Keratinocyte (primary cell): Measurements from ENCODE around the gene AKNA. TPM values are rescaled to one million over a fixed set of nuclear protein-coding genes. Genes with fewer than 3 reads are reported as not detected.

Experiments
- DNase-seq: peaks from one replicate; pipeline ENCODE4 v3.0.0-alpha.2; 2011; ENCODE audit warnings: low read depth, missing footprints, low spot score
- FAIRE-seq: peaks from 2 replicates; lab custom pipeline; 2011; peaks lifted over from hg19 to GRCh38; lab: Jason Lieb, UNC
- H2AFZ ChIP-seq: 2 replicates; pipeline ENCODE4 v1.6.0; 2012; ENCODE audit warnings: low read length, control low read depth, inconsistent platforms; ENCODE audit not compliant: control insufficient read depth
- H3K27ac ChIP-seq: 2 replicates; pipeline ENCODE4 v1.5.1; 2011; ENCODE audit warnings: low read length; ENCODE audit not compliant: control insufficient read depth, insufficient read depth
- H3K27me3 ChIP-seq: 3 replicates; pipeline ENCODE4 v1.6.0; 2011; ENCODE audit warnings: low read length; ENCODE audit not compliant: control insufficient read depth, insufficient read depth; ENCODE audit errors: extremely low read depth
- H3K36me3 ChIP-seq, 2 experiments: 2 replicates in 1 of 2; 3 replicates in 1 of 2; pipeline ENCODE4 v1.5.1; 2011; ENCODE audit warnings: low read length in 2 of 2, mild to moderate bottlenecking in 1 of 2; ENCODE audit not compliant: control insufficient read depth in 2 of 2, insufficient read depth in 2 of 2; ENCODE audit errors: extremely low read depth in 1 of 2
- H3K4me1 ChIP-seq: 3 replicates; pipeline ENCODE4 v1.5.1; 2011; ENCODE audit warnings: low read length; ENCODE audit not compliant: control insufficient read depth, insufficient read depth; ENCODE audit errors: extremely low read depth
- H3K4me2 ChIP-seq: 3 replicates; pipeline ENCODE4 v1.6.0; 2011; ENCODE audit warnings: low read depth, low read length; ENCODE audit not compliant: control insufficient read depth, insufficient read depth; ENCODE audit errors: extremely low read depth
- H3K4me3 ChIP-seq, 3 experiments: fragments of 200-600 bp in 1 of 3; sonication (generic) in 1 of 3; 2 replicates in 2 of 3; 3 replicates in 1 of 3; pipeline ENCODE4 v1.5.1; 2011 to 2016; ENCODE audit warnings: low read length in 3 of 3, mild to moderate bottlenecking in 3 of 3, control low read depth in 2 of 3, inconsistent platforms in 1 of 3, low read depth in 1 of 3, mixed read lengths in 1 of 3, mixed run types in 1 of 3, moderate library complexity in 1 of 3; ENCODE audit not compliant: control insufficient read depth in 2 of 3, insufficient read depth in 2 of 3; ENCODE audit errors: extremely low read depth in 1 of 3
- H3K79me2 ChIP-seq: 2 replicates; pipeline ENCODE4 v1.6.0; 2012; ENCODE audit warnings: low read length; ENCODE audit not compliant: control insufficient read depth, insufficient read depth
- H3K9ac ChIP-seq: 3 replicates; pipeline ENCODE4 v1.6.0; 2011; ENCODE audit warnings: low read length; ENCODE audit not compliant: control insufficient read depth, insufficient read depth; ENCODE audit errors: extremely low read depth
- H3K9me1 ChIP-seq: 3 replicates; pipeline ENCODE4 v1.6.0; 2011; ENCODE audit warnings: low read length; ENCODE audit not compliant: control insufficient read depth, insufficient read depth; ENCODE audit errors: extremely low read depth
- H3K9me3 ChIP-seq: 2 replicates; pipeline ENCODE4 v1.5.1; 2012; ENCODE audit warnings: low read depth, low read length; ENCODE audit not compliant: control insufficient read depth
- H4K20me1 ChIP-seq: 3 replicates; pipeline ENCODE4 v1.6.0; 2011; ENCODE audit warnings: low read length; ENCODE audit not compliant: control insufficient read depth, insufficient read depth; ENCODE audit errors: extremely low read depth
- EZH2 ChIP-seq: IDR thresholded peaks from one replicate; pipeline ENCODE4 v1.6.1; 2012; ENCODE audit warnings: inconsistent platforms, mild to moderate bottlenecking, low read length, moderate library complexity
- dilution Hi-C: fragments of 300-500 bp; cut with MboI; formaldehyde crosslinking; loops from one replicate; pipeline ENCODE4 v1.7.0; 2020; ENCODE audit warnings: low sequenced_read_pairs; ENCODE audit not compliant: extremely low pct_ligation_motif_present
- polyA plus RNA-seq, 5 experiments: library from polyadenylated mRNA; depleted of rRNA in 3 of 5; stranded (reverse) in 3 of 5; stranded (forward) in 1 of 5; unstranded in 1 of 5; fragments of >200 nt; gene quantifications; 1 replicate in 1 of 5; 2 replicates in 3 of 5; 3 replicates in 1 of 5; pipeline versions ENCODE4 v1.2.1 to v1.2.3, GENCODE V29; 2011 to 2012; ENCODE audit warnings: missing spikeins in 2 of 5, low read depth in 1 of 5, low replicate concordance in 1 of 5
- TF ChIP-seq, protein P1 (sequence below), 3 experiments: IDR thresholded peaks in 1 of 3; conservative IDR thresholded peaks in 1 of 3; optimal IDR thresholded peaks in 1 of 3; 2 replicates in 2 of 3; 3 replicates in 1 of 3; pipeline versions ENCODE3 to v1.5.1; 2011; ENCODE audit warnings: low read length in 3 of 3, mild to moderate bottlenecking in 3 of 3, moderate library complexity in 2 of 3, control low read depth in 1 of 3, inconsistent platforms in 1 of 3; ENCODE audit not compliant: insufficient read depth in 2 of 3; ENCODE audit errors: extremely low read depth in 1 of 3

Gene AKNA
- polyA plus RNA-seq, 1 donor (not counting 4 experiments of a cell fraction or from before 2014, with no cell fraction given): 0.79 TPM

DNA sequence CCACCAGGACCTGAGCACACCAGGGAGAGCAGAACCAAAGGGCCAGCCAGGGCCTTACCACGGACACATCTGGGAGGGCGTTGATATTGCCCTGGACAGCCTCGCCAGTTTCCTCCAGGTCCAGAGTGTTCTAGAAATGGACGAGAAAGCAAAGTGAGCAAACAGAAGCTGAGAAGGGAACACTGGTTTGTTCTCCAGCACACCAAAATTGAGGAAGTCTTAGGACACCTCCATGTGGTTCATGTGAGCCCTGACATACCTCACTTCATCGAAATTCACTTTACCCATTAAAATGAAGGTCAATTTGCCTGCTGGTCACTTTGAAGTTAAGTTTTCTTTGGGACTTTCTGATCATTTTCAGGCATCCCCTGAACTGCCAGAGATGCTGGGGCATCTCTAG, 20.1 kb upstream of the AKNA start:
- Histone ChIP-seq H4K20me1 (no peaks in the 10 kb centered on the region), H3K27ac (no peak overlapping the region), H3K9me1 (no peaks in the 10 kb centered on the region), H3K27me3 (no peaks in the 10 kb centered on the region), H3K36me3 (peaks cover 0 to 1% of the 10 kb centered on the region in 2 experiments), H3K9ac (no peak overlapping the region), H3K9me3 (no peaks in the 10 kb centered on the region), H3K4me3 (no peak overlapping the region), H2AFZ (no peak overlapping the region), H3K4me1 (peaks cover 35% of the 10 kb centered on the region), H3K79me2 (no peaks in the 10 kb centered on the region), H3K4me2 (no peak overlapping the region)
- dilution Hi-C loops: no loop called here
- no peak for TF ChIP-seq EZH2
- TF ChIP-seq, protein P1, sequence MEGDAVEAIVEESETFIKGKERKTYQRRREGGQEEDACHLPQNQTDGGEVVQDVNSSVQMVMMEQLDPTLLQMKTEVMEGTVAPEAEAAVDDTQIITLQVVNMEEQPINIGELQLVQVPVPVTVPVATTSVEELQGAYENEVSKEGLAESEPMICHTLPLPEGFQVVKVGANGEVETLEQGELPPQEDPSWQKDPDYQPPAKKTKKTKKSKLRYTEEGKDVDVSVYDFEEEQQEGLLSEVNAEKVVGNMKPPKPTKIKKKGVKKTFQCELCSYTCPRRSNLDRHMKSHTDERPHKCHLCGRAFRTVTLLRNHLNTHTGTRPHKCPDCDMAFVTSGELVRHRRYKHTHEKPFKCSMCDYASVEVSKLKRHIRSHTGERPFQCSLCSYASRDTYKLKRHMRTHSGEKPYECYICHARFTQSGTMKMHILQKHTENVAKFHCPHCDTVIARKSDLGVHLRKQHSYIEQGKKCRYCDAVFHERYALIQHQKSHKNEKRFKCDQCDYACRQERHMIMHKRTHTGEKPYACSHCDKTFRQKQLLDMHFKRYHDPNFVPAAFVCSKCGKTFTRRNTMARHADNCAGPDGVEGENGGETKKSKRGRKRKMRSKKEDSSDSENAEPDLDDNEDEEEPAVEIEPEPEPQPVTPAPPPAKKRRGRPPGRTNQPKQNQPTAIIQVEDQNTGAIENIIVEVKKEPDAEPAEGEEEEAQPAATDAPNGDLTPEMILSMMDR (optimal IDR thresholded peaks at IDR 0.05 in 1 of 3, IDR thresholded peaks at IDR 0.05 in 1 of 3, conservative IDR thresholded peaks at IDR 0.05 in 1 of 3; ENCODE audit: extremely low read depth in 1 of 3, insufficient read depth in 2 of 3, low read length in 3 of 3): no peak
- FAIRE-seq (no peak), DNase-seq (no peak)

DNA sequence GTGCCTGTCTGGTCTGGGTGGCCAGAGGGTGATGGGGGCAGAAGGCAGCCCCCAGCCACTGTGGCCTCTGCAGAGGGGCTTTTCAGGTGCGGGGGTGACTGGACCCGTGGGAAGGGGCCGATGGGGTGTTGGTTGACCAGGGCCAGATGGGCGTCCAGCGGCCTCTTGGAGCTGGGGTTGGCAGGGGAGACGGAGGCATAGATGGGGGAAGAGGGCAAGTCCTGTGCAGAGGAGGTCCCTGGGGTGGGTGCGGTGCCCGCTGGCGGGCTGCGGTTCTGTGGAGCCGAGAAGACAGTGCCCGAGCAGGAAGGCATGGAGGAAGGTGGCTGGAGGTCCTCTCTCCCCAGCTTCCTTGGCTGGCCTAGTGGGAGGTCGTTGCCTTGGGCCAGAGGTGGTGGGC, 18.7 kb upstream of the AKNA start:
- Histone ChIP-seq H3K27ac (no peak overlapping the region), H3K79me2 (no peaks in the 10 kb centered on the region), H3K9me3 (no peaks in the 10 kb centered on the region), H3K36me3 (peaks cover 0 to 1% of the 10 kb centered on the region in 2 experiments), H3K9me1 (no peaks in the 10 kb centered on the region), H3K27me3 (no peaks in the 10 kb centered on the region), H3K4me3 (no peak overlapping the region), H2AFZ (no peak overlapping the region), H4K20me1 (no peaks in the 10 kb centered on the region), H3K9ac (no peak overlapping the region), H3K4me2 (no peak overlapping the region), H3K4me1 (peaks cover 34% of the 10 kb centered on the region)
- TF ChIP-seq EZH2: no peak
- TF ChIP-seq, protein P1 (optimal IDR thresholded peaks at IDR 0.05 in 1 of 3, IDR thresholded peaks at IDR 0.05 in 1 of 3, conservative IDR thresholded peaks at IDR 0.05 in 1 of 3; ENCODE audit: extremely low read depth in 1 of 3, insufficient read depth in 2 of 3, low read length in 3 of 3): no peak
- no peak for FAIRE-seq
- dilution Hi-C loops: no loop called here
- DNase-seq: no peak
